Esophagus squamous epithelium (tissue), 4 donors: ENCODE results near the gene FBXL17.

ENCODE experiments used
- CTCF ChIP-seq, 6 experiments: fragments of 450-650 bp in 4 of 6; fragments of 200-600 bp in 2 of 6; sonication (generic) in 2 of 6; IDR thresholded peaks; one replicate each; pipeline ENCODE4 v1.5.1; 2016 to 2019; ENCODE audit warnings: antibody characterized with exemption in 6 of 6, mild to moderate bottlenecking in 4 of 6, moderate library complexity in 4 of 6
- POLR2A ChIP-seq, 4 donors: fragments of 450-650 bp; IDR thresholded peaks; one replicate each; pipeline ENCODE4 v1.6.1; 2017; ENCODE audit warnings: antibody characterized with exemption in 4 of 4, mild to moderate bottlenecking in 4 of 4, moderate library complexity in 3 of 4

GRCh38 chr5:108320231-108320630 is 61.7 kb downstream of the FBXL17 start:
- no peak for TF ChIP-seq CTCF (IDR thresholded peaks at IDR 0.05)
- TF ChIP-seq POLR2A (IDR thresholded peaks at IDR 0.05), result no peak
